GM21526 (cell line): ENCODE measurements around the gene C2CD2.
"Not testable (repeated sequence)": the region's sequence is repeated elsewhere in the genome, so short reads cannot be mapped to it uniquely, and the experiment has no call there.

Experiments
- ATAC-seq: cut with Tn5 transposase; IDR thresholded peaks from one replicate; pipeline ENCODE4 v1.9.1; 2021; ENCODE audit warnings: moderate library complexity; ENCODE audit not compliant: unreplicated experiment, low FRiP score

Gene C2CD2

DNA sequence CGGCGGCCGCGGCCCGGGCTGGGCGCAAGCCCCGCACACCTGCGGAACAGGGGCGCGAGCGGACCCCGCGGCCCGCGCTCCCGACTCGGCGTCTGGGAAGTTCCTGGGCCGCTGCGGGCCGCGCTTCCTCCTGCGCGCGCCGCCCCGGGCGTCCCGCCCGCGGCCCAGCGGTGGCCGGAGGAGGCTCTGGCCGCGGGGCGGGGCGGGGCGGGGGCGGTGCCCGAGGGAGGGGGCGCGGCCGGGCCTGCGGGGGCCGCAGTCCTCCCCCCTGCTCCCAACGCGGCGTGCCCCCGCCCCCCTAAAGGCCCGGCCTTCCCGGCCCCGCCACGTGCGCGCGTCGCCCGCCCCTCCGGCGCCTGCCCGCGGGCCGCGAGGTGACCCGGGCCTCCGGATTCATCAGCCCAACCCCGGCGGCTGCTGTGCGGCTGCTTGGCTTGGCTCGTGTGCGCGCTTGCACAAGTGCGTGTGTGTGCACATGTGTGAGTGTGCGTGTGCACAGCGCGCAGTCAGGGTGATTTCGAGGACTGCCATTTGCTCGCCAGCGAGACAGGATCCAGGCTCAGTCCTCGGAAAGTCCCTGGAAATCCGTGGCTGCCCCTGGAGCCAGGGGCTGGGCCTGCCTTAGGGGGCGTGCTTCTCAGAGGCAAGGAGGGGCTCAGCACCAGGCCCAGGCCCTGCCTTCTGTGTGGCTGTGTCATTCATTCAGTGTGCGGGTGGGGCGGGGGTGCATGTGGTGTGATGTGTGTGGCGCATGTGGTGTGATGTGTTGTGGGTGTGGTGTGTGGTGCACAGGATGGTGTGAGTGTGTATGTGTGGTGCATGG lies at the start of gene C2CD2:
C2CD2 (minus strand) TSS at position 188 of the 823 bp plus-strand sequence. CDS start 370 bp downstream, outside the sequence.
- ATAC-seq = no peak

DNA sequence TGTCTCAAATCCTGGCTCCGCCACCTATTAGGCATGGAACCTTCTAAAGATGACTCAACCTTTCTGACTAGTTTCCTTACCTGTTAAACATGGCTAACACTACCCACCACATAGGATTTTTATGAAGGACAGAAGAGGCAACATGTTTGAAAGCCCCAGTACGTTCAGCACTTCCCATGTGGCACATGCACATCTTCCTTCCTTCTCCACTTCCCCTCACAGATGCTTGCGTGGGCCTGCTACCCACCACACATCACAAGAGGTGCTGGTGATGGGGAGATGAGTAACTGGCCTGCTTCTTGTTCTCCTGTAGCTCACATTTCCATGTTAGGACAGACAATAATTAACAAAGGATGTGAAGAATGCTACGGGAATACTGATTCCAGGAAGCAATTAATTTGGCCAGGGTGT lies 49.2 kb upstream of the C2CD2 start:
- ATAC-seq = no peak

DNA sequence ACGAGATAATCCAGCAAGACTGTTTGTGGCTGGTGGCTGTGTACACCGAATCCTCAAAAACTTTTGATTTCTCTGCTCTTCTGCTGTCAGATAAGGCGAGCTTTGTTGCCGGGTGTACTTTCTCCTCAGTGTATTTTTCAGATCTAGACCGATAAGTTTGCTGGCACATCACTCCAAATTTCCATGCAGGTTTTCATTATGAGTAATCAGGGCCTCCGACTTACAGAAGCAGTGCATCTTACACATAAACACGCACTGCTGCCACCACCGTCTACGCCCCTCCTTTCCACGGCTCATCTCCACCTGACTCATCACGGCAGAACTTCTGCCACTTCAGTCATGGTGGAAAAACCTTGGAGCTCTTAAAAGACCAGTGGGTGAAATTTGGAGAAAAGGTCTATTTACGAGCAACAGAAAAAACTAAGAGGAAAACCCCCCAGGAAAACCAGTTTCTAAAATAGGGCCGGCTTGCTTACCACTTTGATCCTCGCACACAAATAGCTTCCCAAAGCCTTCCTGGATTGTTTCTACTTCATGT lies 48.7 kb upstream of the C2CD2 start:
- ATAC-seq = peak; percentile 66

DNA sequence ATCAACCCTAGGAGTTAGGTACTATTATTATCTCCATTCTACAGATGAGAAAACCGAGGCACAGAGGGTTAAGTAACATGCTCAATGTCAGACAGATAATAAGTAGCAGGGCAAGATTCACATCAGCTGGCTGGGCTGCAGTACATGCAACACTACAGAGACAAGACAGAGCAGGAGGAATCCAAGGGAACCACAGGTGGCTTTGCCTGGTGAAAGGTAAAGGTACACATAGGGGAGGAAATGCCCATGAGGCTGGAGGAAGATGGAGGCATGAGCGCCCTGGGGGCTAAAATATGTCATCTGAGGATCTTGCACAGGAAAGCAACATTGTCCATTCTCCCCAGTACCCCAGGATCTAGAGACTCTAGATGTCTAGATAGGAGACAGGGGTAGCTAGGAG lies 48.0 kb upstream of the C2CD2 start:
- ATAC-seq = no peak

DNA sequence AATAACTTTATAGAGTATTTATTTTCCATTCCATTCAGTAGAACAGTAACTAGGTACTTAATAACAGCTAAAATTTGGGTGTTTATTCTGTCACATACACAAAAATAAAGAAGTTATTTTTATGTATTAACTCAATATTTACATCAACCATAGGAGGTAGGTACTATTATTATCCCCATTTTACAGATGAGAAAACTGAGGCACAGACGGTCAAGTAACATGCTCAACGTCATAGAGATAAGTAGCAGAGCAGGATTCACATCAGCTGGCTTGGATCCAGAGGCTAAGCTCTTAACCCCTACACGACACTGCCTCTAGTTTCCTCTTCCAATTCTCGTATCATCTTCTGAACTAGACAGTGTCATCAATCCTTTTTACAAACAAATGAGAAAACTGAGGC lies 47.1 kb upstream of the C2CD2 start:
- ATAC-seq = no peak

DNA sequence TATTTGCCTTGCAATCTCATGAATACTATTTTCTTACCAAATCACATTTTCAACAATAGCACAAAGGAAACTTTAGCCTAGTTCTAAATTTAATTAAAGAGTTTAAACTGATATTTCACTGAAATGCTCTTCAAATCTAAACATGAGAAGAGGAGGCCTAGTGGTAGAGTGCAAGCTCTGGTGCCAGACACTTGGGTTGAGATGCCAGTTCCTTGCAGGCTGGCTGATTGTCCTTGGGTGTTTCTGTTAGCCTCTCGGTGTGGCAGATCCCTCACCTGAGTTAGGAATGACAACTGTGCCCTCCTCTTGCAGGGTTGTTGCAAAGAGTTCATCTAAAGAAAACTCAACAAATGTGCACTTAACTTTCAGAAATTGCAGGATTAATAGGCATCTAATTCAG lies 43.8 kb upstream of the C2CD2 start:
- ATAC-seq = no peak

DNA sequence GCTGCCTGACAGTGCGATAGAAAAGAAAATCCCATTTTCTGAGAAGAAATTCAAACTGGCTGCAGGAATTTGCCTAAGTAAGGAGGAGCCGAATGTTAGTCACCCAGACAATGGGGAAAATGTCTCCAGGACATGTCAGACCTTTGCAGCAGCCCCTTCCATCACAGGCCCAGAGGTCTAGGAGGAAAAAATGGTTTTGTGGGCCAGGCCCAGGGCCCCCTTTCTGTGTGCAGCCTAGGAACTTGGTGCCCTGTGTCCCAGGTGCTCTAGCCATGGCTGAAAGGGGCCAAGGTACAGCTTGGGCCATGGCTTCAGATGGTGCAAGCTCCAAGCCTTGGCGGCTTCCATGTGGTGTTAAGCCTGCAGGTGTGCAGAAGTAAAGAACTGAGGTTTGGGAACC lies 41.8 kb upstream of the C2CD2 start:
- ATAC-seq = no peak

DNA sequence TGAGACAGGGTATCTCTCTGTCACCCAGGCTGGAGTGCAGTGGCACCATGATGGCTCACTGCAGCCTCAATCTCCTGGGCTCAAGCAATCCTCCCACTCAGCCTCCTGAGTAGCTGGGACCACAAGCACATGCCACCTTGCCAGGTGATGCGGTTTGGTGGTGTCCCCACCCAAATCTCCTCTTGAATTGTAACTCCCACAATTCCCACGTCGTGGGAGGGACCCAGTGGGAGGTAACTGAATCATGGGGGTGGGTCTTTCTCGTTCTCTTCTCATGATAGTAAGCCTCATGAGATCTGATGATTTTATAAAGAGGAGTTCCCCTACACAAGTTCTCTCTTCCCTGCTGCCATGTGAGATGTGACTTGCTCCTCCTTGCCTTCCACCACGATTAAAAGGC lies 40.8 kb upstream of the C2CD2 start:
- not testable (repeated sequence) for ATAC-seq

DNA sequence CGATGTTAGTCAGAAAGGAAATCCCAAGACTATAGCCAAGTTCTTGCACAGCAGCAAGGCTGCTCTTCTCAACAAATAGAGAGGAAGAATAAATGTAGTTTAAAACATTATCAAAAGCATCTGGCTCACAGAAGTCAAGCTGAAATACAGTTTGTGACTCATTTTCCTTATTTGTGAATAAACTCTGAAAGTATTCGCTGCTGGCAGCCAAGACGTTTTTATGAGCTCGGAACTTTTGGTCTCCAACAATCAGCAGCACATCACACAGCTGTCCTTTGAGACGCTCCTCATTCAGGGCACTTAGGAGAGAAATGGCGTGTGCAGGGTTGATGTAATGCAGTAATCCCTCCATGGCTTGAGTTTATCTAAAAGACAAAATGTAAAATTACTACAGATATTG lies 39.9 kb upstream of the C2CD2 start:
- ATAC-seq = no peak

DNA sequence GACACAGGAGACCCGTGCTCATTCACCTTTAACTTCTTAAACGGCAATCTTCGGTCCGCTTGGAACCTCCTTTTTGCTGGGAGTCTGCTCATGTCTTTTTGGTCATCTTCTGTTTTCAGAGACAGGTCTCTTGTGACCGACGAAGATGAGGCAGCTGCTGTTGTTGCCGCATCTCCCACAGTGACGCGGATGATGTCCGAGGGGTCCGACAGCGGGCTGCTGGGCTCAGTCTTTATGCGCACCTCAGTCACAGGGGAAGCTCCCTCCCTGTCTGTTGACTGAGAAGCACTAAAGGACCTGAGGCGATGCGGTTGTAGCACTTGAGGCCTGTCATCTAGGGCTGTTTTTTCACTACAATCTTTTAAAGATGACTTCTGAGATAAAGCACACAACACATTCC lies 38.8 kb upstream of the C2CD2 start:
- ATAC-seq = no peak

DNA sequence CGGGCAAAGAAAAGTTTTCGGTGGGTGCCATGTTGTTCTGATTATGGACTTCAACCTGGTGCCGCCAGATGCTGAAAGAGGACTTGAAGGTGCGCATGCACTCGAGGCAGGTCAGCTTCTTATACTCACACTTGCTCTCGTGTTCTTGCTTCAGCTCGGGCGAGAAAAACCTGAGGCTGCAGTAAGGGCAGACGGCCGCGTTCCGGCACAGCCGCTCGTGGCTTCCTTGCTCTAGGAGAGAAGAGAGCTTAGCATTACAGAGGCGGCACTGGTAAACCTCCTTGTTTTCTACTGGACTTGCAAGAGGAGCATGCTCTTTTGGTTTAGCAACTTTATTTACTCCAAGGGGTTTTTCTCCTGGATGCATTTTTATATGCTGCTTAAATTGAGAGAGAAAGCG lies 37.8 kb upstream of the C2CD2 start:
- ATAC-seq = no peak

DNA sequence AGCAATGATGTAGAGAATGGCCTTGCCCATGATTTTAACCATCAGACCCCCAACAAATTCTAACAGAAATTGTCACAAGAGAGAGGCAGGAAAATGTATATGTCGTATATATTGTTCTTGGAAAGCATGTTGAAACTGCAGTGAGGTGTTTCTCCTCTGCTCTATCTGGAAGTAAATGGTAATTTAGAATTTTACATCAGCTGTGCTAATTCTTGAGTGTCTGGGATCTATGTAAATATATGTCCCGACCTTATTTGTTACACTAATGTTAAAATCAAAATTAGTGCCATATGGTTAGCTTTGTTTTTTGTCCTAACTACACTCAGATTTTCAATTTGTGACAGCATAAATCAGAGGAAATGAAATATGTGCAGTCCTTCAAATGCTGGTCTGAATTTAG lies 35.9 kb upstream of the C2CD2 start:
- no peak for ATAC-seq

DNA sequence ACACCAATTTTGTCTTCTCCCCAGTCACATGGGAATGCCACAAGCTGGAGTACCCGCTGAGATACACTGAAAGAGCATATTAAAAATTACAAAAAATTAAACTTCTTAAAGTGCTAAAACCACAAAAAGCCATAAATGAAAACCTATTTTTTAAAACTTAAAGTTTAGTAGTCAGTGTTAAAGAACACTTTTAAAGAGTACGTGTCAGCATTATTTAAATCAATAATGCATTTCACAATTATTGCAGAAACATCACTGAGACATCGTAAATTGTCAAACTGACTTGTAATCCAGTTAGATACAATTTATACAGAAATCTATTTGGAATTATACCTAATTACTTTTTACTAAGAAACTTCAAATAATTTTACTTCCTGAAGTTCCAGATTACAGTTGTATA lies 33.5 kb upstream of the C2CD2 start:
- ATAC-seq = no peak

DNA sequence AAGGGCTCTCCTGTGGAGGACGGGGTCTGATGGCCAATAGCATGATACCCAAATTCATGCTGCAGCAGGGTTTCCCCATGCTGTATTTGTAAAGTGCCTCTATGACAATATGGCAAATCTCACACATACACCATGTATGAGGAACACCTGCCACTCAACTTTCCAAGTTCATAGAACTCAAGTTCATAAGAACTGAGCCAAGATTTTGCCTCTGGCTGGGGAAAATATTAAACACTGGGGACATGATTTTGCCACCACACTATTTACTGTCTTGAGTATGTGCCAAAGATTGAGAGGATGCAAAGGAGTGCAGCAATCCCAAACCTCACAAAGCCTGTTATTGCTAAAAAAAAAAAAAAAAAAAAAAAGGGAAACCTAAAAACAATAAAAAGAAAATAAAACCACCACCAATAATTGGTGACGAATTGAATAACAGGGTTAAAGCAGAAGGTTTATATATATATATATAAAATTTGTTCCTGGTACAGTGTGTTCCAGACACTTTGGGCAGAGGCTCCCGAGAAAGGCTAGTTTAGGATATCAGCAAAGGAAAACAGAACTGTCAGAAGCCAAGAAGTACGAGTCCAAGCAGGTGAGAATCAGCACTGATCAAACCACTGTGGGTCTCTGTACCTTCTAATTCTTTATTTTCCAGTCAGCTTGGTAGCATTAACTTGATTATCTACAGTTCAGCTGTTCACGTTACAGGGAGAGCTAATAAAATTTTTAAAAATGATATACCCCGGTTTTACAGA lies 32.0 kb upstream of the C2CD2 start:
- ATAC-seq = no peak

DNA sequence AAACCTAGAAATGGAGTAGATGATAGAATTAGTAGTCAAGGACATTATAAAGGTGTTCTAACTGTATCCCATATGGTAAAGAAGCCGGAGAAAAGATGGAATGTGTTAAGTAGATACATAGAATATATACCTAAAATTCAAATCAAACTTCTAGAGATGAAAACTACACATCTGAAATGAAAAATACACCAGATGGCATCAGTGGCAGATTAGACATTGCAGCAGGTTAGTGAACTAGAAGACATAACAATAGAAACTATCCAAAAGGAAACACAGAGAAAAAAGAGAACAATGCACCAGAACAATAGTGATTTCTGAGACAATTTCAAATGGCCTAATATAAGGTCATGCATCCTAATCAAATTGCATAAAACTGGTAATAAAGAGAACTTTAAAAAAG lies 29.4 kb upstream of the C2CD2 start:
- no peak for ATAC-seq

DNA sequence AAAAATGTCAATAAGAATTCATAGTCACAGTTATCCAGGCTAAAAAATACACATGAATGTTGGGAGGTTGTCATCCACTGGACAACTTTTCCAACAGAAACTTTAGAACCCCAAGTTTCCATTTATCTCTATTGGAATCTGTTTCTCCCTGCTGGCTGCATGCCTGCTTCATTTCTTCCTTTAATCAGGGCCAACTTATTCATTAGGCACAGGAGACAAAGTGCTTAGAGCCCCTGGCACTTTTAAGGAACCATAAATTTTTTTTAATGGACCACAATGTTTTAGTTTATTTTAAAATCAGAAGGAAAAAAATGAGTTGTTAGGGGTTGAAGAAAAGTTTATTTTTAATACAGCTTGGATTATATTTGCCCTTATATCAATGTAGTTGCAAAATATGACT lies 26.7 kb upstream of the C2CD2 start:
- no peak for ATAC-seq

DNA sequence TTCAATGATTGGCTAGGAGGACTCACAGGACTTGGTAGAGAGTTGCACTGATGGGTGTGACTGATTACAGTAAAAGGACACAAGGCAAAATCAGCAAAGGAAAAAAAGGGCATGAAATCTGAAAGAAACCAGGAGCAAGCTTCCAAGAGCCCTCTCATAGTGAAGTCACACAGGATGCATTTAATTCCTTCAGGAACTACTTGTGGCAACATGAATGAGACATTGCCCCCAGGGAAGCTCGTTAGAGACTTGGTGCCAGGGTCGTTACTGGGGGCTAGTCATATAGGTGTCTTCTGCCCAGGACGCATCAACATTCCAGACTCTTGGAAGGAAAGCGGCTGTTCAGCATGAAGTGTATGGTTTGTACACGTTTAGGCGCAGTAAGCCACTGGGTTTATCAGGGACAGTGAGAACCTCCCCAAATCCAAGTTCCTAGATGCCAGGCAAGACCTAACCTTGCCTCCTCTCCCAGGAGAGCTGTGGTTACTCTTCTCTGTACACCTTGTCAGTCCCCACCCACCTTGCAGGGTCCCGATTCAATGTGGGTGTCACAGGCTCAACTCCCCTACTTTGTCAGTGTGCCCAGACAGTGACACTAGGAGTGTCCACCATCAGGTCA lies 26.0 kb upstream of the C2CD2 start:
- ATAC-seq = no peak

DNA sequence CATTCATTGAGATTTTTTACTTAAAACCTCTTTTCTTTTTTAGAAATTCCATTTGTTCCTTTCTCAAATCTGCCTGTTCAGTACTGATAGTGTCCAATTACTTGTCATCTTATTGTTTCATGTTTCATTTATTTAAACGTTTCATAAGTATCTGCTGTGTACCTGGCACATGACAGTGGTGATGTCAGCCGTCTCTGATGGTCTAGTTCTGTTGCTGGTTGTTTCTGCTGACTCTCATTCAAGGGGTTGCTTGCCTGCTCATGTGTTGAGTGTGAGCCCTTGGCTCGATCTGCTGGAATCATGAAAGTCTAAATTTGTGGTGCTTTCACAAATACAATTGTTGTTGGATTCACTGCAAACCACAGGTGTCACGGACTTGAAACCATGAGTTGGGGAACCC lies 25.5 kb upstream of the C2CD2 start:
- ATAC-seq = no peak

DNA sequence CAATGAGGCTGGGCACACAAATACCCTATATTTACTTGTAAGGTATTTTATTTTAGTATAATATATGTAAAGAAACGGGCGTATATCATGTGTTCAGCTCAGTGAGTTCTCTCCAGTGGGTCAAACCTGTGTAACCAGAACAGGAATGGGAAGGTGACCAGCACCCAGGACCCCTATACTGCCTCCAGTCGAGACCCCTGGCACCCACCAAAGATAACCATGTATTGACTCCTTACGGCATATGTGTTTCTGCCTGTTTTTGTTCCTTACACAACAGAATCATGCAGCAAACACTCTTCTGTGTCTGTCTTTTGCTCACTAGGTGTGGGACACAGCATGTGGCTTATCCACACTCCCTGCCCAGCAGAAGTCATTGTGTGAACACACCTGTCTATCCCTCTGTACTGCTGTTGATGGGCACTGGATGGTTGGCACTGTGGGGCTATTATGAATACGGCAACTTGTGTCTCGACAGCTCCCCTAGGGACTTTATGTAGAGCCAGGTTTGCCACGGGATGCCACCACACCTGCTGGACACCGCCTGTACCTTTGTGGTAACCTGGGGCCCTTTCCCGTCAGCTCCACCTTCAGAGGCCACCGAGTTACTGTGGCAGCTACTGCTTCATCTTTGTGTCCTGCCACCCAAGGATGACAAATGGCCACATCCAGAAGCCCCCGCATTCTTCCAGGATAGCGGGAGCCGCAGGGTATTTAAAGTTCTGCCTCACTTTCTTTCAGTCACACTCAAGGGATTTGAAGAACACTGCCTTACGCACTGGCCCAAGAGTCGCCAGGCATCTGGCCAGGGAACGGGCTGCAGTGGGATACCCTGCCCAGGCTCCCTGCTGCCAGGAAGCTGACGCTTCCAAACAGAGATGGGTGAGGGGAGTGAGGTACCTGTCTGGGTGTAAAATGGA lies 23.5 kb upstream of the C2CD2 start:
- no peak for ATAC-seq

DNA sequence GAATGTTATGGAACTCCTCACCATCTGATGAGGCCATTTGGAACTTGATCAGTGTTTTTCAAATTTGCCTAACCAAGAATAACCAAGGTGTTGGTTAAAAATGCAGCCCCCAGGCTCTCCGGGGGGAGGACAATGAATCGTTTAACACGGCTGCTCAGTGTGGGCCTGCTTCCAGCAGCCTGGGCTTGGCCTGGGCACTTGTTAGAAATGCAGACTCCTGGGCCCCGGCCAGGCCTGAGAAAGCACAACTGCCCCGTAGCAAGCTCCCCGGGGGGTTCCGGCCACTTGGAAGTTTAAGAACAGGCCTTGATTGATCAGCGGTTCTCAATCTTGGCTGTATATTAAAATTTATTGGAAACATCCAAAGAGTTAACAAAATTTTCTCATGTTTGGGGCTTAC lies 22.8 kb upstream of the C2CD2 start:
- no peak for ATAC-seq
